HG02588 (cell line): ENCODE data around the gene GAK.

ENCODE experiments used
- ATAC-seq: cut with Tn5 transposase; IDR thresholded peaks from one replicate; pipeline ENCODE4 v1.9.1; 2021; ENCODE audit warnings: mild to moderate bottlenecking, moderate library complexity; ENCODE audit not compliant: unreplicated experiment

Gene GAK

DNA sequence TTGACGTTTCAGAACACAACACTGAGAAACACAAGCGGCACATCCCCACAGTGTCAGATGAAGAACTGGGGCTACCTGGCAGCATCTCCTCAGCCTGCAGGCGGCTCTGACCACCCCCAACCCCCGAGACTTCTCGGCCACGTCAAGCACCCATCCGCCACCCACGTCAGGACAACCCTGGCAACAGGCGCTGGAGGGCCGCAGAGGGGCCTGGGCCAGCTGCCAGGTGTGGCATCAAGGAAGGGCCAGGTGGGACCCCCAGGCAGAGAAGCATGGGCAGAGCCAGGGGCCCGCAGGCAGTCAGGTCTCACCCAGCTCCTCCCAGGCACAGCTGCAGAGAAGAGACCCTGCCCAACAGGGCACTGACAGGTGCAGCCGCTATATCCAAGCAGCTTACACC is 22.3 kb downstream of the GAK start:
- ATAC-seq: no peak

DNA sequence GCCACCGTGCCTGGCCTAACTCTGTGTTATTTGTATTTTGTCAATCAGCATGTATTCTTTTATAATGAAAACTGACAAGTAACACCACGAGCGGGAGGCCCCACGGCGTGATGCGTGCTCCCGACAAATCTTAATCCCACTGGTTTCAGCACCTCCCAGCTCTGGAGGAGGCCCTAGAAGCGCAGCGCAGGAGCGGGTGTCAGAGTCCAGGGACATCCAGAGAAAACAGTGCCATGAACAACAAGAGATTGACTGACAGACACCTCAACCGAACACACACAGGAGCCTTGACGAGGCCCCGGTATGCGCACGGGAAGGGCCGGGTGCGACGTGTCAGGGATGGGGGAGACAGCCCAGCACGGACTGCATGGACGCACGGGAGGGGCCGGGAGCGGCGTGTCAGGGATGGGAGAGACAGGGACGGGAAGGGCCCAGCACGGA is 23.0 kb downstream of the GAK start:
- ATAC-seq: no peak

DNA sequence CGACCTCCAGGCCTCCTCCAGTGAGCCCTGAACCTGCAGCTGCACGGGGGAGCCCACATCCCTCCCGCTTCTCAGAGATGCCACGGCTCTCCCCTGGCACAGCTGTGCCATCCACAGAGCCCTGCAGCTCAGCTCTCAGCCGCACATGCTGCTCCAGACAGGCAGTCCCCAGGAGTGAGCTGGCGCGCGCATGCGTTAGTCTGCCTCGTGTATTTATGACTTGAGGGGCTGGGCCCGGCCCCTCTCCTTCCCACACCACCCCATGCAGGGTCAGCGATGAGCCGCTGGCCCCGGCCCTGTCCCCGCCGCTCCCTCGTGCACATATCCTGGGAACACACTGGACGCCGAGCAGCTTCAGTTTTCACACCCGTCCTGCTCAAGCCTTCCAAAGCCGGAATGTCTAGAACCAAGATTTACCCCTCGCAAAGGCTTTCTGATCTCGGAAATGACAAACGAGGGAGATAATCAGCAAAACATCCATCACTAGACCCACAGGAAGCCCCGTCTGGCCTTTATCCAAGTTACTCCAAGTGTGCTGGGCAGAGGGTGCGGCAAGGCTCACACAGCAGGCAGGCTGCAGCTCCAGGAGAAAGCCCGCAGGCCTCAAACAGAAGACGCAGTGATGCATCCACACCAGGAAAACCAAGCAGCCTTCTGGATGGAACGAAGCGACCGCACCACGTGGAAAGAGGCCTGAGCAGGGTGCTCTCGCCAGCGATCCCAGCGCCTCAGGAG is 24.3 kb downstream of the GAK start:
- no peak for ATAC-seq

DNA sequence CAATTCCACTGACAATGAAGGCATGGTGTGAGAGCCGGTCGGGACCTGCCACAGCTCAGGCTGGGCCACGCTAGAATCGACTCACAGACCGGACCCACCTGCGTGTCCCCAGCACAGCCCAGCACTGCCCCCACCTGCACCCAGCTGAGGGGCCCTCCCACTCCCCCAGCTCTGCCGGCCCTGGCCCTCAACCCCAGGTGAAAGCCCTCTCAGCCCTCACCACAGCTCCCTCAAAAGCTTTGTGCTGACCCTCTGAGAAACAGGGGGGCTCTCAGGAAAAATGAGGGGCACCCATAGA is 25.1 kb downstream of the GAK start:
- no peak for ATAC-seq

DNA sequence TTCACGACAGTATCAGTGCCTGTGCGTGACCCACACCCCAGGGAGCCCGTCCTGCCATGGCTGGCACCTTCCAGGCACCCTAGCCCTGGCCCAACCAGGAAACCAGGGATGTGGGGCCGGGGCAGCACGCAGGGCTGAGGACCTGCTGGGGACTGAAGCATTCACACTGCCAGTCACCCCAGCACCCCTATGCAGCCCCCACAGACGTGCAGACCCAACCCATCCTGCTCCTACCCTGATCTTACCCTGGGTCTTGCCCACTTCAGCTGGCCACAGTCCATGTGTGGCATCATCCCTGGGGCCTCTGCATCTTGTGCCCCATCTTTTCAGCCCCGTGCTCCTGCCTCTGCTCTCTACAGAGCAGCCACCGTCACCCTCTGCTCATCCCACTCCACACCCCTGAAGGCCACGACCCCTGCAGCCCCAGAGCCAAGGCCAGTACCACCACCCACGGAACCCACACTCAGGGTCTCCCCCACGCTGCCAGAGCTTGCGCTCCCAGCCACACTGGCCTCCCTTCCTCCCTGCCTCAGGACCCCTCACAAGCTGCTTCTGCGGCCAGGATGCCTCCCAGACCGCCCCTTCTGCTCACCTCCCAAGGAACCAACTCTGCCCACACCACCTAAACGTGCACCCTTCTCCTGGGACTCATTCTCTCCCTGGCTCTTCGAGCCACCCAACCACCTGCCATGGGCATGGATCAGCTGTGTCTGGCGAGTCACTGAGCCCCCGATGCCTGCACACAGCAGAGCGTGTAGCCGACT is 25.6 kb downstream of the GAK start:
- no peak for ATAC-seq

DNA sequence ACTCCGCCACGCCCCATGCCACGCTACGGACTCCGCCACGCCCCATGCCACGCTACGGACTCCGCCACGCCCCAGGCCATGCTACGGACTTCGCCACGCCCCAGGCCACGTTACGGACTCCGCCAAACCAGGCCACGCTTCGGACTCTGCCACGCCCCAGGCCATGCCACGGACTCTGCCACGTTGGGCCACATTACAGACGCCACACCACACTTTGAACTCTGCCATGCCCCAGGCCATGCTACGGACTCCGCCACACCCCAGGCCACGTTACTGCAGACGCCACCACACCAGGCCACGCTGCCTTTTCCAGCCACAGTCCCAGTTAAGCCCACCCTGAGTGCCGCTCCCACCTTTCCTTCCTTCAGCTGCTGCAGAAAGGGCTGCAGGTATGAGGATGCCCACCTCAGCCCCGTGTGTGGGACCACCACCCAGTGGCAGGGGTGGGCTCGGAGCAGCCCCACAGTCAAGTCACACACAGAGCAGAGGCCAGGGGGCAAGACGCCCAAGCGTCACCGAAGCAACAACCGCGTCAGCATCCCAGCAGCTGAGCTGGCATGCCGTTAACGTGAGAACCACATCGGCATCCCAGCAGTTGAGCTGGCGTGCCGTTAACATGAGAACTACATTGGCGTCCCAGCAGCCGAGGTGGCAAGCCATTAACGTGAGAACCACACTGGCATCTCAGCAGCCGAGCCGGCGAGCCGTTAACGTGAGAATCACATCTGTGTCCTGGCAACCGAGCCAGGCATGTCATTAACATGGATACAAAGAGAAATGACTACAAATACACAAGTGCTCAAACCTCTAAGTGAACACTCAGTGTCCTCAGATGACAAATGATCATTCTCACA is 26.4 kb downstream of the GAK start:
- no peak for ATAC-seq

DNA sequence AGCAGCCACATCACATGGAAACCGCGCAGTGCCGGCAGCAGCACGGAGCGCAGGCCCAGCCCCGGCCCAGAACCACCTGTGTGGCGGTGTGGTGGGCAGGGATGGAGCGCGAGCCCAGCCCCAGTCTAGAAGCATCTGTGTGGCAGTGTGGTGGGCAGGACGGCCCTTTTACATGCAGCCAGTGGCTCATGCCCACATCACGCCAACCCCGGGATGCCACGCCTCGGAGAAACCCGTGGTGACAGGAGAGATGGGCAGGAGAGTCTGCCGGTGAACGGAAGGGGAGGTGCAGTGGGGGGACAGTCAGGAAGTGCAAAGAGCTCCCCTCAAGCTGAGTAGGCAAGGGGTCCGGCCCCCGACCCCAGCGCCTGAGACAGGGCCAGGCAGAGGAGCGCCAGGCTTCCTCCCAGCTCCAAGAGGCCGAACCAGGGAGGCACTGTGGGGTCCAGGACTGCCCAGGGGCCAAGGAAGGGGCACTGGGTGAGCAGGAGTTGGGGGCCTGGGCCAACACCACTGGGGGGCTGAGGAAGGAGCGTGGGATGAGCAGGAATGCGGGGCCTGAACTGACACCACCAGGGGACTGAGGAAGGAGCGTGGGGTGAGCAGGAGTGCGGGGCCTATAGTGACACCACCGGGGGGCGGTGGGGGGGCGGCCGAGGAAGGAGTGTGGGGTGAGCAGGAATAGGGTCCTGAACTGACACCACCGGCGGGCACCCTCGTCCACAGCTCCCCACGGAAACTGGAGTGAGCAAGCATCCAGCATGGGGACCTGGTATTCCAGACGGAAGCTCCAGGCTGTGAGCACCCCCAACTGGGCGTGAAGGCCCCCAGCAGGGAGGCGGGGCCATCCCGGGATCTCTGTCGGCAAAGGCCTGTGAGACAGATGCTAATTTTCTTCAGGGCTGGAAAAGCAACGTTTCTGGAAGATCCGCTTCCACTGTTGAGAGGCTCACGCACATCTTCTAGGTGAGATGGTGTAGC is 28.8 kb downstream of the GAK start:
- ATAC-seq: no peak

DNA sequence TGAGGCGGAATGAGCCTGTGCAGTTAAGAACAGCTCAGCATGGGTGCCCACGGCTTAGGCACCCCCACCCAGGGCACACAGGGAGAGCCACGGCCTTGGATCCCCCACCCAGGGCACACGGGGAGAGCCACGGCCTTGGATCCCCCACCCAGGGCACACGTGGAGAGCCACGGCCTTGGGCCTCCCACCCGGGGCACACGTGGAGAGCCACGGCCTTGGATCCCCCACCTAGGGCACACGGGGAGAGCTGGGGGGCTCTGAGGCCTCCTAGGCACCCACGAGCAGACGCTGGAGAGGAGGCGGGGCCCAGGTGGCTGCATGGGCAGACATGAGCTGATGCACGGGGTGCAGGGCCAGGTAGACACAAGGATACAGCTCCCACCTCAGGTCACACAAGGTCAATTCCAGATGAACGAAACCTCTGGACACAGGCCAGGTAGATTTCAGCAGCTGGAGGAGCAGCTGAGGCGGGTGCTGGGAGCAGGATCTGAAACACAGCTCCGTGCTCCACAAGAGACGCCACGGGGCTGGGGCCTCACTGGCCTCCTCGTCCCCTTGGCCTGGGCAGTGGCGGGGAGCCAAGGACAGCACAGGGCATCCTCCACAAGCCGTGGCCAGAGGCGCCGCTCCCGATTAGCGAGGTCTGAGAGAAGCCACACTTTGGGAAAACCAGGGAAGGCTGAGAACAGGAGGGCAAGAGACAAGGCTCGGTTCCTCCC is 30.8 kb downstream of the GAK start:
- no peak for ATAC-seq

DNA sequence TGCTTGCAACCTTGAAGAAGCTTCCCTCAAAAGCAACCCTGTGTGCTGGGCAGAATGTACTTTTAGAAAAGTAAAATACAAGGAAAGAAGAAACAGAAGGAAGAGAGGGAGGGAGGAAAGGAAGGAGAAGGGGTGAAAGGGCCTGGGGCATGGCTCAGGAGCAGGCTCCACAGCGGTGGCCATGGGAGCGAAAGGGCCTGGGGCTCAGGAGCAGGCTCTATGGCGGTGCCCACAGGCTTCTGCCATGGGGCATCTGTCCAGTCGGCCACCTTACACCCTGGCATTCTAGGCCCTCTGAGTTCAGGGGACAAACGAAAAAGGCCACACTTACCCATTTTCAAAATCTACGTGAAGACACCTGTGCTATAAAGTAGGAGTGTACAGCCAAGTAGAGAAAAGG is 31.4 kb downstream of the GAK start:
- no peak for ATAC-seq

DNA sequence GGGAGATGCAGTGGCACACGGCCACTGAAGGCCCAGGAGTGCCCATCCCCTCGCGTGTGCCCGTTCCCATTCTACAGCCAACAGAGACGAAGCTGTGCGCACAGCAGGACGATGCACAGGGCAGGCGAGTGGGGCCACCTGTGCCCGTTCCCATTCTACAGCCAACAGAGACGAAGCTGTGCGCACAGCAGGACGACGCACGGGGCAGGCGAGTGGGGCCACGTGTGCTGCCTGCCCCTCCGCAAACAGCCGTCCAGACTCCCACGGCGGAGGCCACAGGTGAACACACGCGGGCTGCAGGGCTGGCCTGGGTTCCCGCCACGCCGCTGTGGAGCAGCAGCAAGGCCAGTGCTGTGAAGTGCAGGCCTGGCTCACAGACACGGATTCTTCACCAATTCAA is 32.0 kb downstream of the GAK start:
- ATAC-seq: no peak

DNA sequence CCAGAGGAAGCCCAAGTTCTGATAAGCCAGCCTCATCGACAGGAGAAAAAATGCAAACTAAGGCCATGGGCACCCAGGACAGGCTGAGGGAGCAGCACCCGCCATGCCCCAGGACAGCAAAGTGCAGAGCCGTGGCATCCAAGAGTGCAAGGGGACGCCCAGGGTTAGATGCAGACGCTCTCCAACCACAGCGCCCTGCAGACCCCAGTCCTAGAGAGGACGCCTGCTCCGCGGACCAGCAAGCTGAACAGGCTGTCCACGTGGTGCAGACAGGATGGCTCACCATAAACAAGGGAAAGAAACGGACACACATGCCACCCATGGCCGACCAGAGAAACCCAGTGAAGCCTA is 32.6 kb downstream of the GAK start:
- ATAC-seq: no peak

DNA sequence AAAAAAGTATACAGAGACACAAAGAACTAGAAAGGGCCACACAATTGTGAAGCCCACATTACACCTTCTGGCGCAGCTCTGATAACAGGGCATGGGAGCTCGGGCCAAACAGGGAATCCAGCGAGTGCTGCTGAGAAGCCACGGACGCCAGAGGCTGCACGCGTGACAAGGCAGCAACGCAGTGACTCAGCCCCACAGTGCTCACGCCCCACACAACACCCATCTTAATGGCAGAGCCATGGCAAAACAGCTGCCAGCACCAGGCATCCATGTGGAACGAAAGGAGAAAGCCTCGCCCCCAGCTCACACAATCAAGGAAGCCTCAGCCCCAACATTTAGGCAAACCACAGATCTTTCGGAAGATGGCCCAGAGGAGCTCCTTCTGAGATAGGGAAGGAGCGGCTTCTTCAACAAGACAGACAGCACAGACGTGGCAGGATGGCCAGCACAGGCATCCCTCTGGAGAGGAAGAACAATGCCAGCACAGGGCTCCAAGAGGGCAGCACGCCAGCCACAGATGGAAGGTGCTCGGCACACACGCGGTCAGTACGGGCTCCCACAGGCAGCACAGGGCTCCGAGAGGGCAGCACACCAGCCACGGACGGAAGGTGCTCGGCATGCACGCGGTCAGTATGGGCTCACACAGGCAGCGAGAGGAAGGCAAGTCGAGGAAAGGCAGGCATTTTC is 33.1 kb downstream of the GAK start:
- no peak for ATAC-seq

DNA sequence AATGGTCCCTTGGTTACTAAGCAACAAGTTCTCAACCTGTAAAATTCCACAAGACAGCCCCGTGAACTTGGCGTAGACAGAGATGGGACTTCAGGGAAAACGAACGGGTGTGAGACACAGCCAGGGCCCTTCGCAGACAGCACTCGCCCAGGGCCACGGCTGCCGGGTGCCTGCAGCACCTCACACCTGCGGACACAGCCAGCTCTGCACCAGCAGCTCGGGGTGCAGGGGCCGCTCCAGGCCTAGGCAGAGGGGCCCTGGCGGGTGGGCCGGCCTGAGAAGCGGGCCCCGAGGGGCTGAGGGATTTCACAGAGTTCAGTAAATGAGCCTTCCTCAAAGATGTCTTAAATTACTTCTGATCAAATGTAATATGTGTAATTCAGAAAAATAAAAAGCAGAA is 34.0 kb downstream of the GAK start:
- ATAC-seq: no peak

DNA sequence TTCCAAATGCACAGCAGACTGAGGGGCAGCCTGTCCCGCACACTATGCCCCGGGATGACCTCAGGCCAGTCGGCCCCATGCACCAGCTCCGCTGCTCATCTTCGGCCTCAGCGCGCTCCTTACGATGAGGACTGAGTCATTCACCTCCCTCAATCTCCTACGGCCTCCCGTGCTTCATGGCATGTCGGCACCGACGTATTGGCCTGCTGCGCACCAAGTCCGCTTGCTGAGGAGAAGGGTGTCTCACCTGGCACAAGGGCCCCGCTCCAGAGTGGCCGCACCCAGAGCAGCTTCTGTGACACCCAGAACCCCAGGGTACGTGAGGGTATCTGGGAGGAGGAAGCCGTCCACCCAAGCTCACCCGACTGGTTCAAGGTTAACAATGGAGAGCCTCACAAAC is 35.5 kb downstream of the GAK start:
- no peak for ATAC-seq

DNA sequence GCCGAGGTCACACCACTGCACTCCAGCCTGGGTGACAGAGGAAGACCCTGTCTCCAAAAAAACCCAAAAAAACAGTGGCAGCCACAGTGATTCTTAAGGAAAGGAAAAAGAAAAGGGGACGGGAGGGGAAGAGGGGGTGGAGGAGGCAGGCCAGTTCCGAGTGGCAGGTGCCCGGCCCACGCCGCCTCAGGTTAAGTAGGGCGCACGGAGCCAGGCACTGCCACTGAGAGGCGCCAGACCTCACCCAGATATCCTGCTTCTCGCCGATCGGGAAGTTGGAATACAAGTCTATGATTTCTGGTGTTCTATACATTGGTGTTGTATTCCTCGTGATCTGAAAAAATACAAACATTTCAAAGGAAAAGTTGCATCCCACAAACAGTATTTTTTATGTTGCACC is 35.9 kb downstream of the GAK start:
- ATAC-seq: no peak

DNA sequence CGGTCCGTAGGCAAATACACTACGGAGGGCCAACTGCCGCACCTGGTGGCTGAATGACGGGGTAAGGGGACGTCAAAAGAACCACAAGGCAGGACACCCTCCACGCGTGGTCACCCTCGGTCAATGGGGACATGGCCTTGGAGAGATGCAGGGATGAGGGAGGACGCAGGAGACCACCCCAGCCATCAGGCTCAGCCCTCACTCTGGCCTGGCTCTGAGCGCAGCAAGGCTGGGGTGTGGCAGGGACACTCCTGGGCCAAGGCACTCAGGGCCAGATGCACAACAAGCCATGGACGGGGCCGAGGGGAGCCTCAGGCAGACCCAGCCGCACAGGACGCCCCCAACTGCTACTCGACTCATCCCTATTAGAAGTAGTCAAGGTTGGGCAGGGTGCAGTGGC is 36.5 kb downstream of the GAK start:
- ATAC-seq: no peak

DNA sequence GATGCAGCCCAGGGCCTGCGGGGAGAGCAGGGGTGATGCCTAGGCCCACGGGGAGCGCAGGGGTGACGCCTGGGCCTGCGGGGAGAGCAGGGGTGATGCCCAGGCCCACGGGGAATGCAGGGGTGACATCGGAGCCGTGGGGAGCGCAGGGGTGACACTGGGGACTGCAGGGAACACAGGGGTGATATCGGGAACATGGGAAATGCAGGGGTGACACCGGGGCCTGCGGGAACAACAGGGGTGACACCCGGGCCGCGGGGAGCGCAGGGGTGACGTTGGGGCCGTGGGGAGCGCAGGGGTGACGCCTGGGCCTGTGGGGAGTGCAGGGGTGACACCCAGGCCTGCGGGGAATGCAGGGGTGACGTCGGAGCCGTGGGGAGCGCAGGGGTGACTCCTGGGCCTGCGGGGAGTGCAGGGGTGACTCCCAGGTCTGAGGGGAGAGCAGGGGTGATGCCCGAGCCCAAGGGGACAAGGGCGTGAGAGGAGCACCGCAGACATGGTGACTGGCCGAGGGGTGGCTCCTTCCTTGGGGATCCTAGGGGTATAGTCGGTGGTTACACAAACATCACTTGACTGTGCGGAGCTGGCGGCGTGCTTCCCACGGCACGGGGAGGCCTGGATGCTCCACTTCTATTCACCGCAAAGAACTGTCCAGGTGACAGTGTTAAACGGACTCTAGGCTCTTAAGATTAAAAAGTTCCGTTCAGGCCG is 38.0 kb downstream of the GAK start:
- no peak for ATAC-seq

DNA sequence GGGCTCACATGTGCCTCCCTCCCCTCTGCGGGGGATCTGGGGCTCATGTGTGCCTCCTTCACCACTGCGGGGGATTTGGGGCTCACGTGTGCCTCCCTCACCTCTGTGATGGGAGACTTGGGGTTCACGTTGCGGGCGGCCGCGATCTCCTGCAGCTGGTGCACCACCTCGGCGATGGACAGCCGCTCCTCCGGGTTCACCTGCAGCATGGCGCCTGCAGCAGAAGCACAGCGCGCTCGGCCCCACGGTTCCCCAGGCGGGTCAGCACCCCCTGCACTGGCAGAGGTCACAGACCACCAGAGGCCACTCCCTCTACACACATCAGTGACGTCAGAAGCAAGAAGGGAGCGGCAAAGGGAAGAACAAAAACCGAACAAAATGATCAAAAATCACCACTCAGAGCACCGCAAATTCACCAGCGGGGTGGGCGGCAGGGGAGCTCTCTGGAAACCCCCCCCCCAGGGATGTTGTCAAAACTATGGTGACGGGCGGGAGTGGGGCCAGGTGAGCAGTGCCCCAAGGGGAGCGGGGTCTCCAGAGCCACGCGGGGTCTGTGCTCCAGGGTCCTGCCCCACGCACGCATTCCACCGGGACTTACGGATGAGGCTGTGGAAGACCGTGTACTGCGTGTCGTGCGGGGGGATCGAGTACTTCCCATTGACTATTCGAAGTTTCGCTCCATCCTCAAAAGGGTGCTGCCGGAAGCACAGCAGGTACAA is 38.7 kb downstream of the GAK start:
- ATAC-seq: no peak
